Heart right ventricle (tissue), 16 donors: ENCODE results near the gene CD4. TPM values are rescaled to one million over a fixed set of nuclear protein-coding genes. Genes with fewer than 3 reads are reported as not detected.
"Not testable (repeated sequence)": the region's sequence is repeated elsewhere in the genome, so short reads cannot be mapped to it uniquely, and the experiment has no call there.

ENCODE experiments used
- ATAC-seq, 8 donors: fragments of 200-7000 bp; cut with Tn5 transposase; one replicate each; pipeline ENCODE4 v1.9.1; 2020; ENCODE audit warnings: mild to moderate bottlenecking in 8 of 8, moderate library complexity in 8 of 8, moderate number of reproducible peaks in 1 of 8
- DNase-seq, 2 donors: peaks; one replicate each; pipeline ENCODE4 v3.0.0-alpha.2; 2020
- H3K27ac ChIP-seq, 10 donors: fragments of 200-600 bp; sonication (generic) in 2 of 10; one replicate each; pipeline versions ENCODE4 v1.5.0 to v1.8.0; 2020 to 2022; ENCODE audit warnings: mild to moderate bottlenecking in 3 of 10
- H3K27me3 ChIP-seq, 7 donors: fragments of 200-600 bp; one replicate each; pipeline ENCODE4 v1.8.0; 2021 to 2022; ENCODE audit warnings: mild to moderate bottlenecking in 2 of 7
- H3K36me3 ChIP-seq, 9 donors: fragments of 200-600 bp; sonication (generic) in 1 of 9; one replicate each; pipeline versions ENCODE4 v1.5.0 to v1.8.0; 2020 to 2022; ENCODE audit warnings: mild to moderate bottlenecking in 2 of 9
- H3K4me1 ChIP-seq, 9 donors: fragments of 200-600 bp; sonication (generic) in 1 of 9; one replicate each; pipeline versions ENCODE4 v1.5.0 to v1.8.0; 2020 to 2022; ENCODE audit warnings: mild to moderate bottlenecking in 4 of 9
- H3K4me3 ChIP-seq, 10 donors: fragments of 200-600 bp; sonication (generic) in 2 of 10; one replicate each; pipeline versions ENCODE4 v1.5.0 to v1.8.0; 2020 to 2022; ENCODE audit warnings: mild to moderate bottlenecking in 7 of 10, moderate library complexity in 2 of 10
- H3K9me3 ChIP-seq, 11 donors: fragments of 200-600 bp in 10 of 11; sonication (generic) in 2 of 11; one replicate each; pipeline versions ENCODE4 v1.5.0 to v1.8.0; 2013 to 2022; ENCODE audit warnings: mild to moderate bottlenecking in 2 of 11, control low read depth in 1 of 11, moderate library complexity in 1 of 11
- whole genome bisulfite sequencing, 2 donors: extraction: QIAGEN DNeasy Blood & Tissue Kit; methylation state at CpG; one replicate each; pipeline ENCODE4 v1.1.7; 2013; ENCODE audit warnings: inconsistent platforms in 1 of 2; 5-methylcytosine and 5-hydroxymethylcytosine counted together
- intact Hi-C, 10 donors: fragments of 100-400 bp; cut with DNase I; formaldehyde crosslinking; loops; one replicate each; pipeline versions ENCODE4 v1.11.1 to v1.14.2; 2022
- polyA plus RNA-seq, 2 donors: library from polyadenylated mRNA; stranded (reverse); fragments of 200-250 nt; gene quantifications; one replicate each; pipeline ENCODE4 v1.2.3, GENCODE V29; 2013
- total RNA-seq, 10 donors: library from RNA; stranded (reverse); fragmentation: NEBNext Ultra II Directional in 3 of 10; extraction: Animal tissue kit (Norgen Biotek cat#: 25700) in 3 of 10; gene quantifications; one replicate each; pipeline versions ENCODE4 v1.2.1 to v1.2.4, GENCODE V29; 2021 to 2023
- TF ChIP-seq, protein P1 (sequence below), 9 donors: fragments of 200-600 bp; sonication (generic) in 2 of 9; IDR thresholded peaks; one replicate each; pipeline versions ENCODE4 v1.5.0 to v1.8.0; 2021 to 2022; ENCODE audit warnings: antibody characterized with exemption in 9 of 9, mild to moderate bottlenecking in 5 of 9, moderate library complexity in 1 of 9
- donor health status: Arrhythmogenic right ventricular cardiomyopathy.
- donor health status: ischemic (EF 13 %, LVEDD 7.1; RV severe dilation, severe dysfunction).
- donor health status: healthy with polysubstance abuse.
- donor health status: DM: no; HTN: yes; CAD: no.
- donor health status: DM: no; HTN: no; CAD: no.
- donor health status: ischemic (EF 25% LVEDD 6.9; RV normal size, moderate dysfunction).
- donor health status: ischemic (EF 25% LVEDD 5.7; RV mildly dilated, moderate dysfunction).
- donor health status: healthy.
- donor health status: DM: yes; HTN: yes; CAD: no.
- donor health status: Ischemic cardiomyopathy.
- donor health status: ischemic (EF 35%, LVEDD 5.7; RV mildly dilated, moderate dysfunction).
- donor health status: nonischemic (EF 11% LVEDD 7.7; RV severe dilation, severe dysfunction).
- donor health status: DM: yes; HTN: yes; CAD: no.
- donor health status: PGD.
- donor health status: ischemic (EF 29% LVEDD 5.4; RV normal size, mild dysfunction).
- donor health status: nonischemic (EF 23%, LVEDD 6.1; RV moderate dilation, normal function).

Gene CD4
- total and polyA plus RNA-seq, 12 donors: 2.6 to 44.3 (median 4.2) TPM

DNA sequence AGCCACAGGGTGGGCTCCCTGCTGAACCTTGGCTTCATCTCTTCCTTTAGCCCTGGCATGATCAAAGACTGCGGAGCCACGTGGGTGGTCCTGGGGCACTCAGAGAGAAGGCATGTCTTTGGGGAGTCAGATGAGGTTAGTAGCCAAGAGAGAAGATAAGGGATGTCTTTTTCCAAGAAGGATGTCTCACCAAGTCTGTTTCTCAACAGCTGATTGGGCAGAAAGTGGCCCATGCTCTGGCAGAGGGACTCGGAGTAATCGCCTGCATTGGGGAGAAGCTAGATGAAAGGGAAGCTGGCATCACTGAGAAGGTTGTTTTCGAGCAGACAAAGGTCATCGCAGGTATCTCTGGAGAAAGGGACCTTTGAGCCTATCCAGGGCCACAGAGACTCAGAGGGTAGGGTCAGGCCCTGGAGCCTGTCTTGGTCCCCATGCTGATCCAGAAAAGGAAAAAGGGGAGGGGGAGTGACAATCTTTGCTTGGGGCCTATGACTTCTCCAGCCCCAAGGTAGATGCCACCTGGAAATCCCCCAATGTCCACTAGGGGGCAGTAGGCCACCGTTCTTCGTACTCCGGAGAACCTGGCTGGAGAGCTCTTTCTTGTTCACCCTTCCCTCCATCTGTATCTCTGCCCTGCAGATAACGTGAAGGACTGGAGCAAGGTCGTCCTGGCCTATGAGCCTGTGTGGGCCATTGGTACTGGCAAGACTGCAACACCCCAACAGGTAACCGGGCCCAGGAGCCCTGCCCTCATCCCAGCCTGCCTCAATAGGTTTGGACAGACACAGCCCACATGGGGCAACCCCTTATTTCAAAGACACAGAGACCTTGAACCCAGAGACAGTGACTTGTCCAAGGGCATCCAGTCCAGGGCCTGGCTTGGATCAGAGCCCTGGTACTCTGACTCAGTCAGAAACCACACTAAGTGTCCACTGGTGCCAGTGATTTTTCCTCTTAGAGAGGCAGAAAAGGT lies 80.0 kb downstream of the CD4 start:
- peaks cover 32 to 65% (median 56%) of the 10 kb centered on the region in 9 donors for H3K4me1 ChIP-seq
- H3K4me3 ChIP-seq: peak overlapping the region; percentile 81 to 100 (median 98)
- DNase-seq: peak; percentile 71 to 78
- peak in 2 of 8 donors; percentile 1 to 4 for ATAC-seq
- no peaks in the 10 kb centered on the region for H3K27me3 ChIP-seq
- intact Hi-C loops: loop anchor here in 4 of 10 donors (2.0 to 10.0 kb wide), 5 partner anchors 58 to 98 kb away; partner anchors contain the start of genes ATN1 (in 1 of the 4), C12orf57 (in 1 of the 4) and RNU7-1 (in 1 of the 4)
- 31 to 32% methylated on average over 12 of the region's 12 CpGs for WGBS, 2 donors
- TF ChIP-seq, protein P1, sequence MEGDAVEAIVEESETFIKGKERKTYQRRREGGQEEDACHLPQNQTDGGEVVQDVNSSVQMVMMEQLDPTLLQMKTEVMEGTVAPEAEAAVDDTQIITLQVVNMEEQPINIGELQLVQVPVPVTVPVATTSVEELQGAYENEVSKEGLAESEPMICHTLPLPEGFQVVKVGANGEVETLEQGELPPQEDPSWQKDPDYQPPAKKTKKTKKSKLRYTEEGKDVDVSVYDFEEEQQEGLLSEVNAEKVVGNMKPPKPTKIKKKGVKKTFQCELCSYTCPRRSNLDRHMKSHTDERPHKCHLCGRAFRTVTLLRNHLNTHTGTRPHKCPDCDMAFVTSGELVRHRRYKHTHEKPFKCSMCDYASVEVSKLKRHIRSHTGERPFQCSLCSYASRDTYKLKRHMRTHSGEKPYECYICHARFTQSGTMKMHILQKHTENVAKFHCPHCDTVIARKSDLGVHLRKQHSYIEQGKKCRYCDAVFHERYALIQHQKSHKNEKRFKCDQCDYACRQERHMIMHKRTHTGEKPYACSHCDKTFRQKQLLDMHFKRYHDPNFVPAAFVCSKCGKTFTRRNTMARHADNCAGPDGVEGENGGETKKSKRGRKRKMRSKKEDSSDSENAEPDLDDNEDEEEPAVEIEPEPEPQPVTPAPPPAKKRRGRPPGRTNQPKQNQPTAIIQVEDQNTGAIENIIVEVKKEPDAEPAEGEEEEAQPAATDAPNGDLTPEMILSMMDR (IDR thresholded peaks at IDR 0.05): peak; percentile 81 to 95 (median 92)
- peaks cover 0 to 50% (median 26%) of the 10 kb centered on the region in 9 donors for H3K36me3 ChIP-seq
- peak overlapping the region in 9 of 10 donors; percentile 98 to 100 (median 100) for H3K27ac ChIP-seq
- no peaks in the 10 kb centered on the region for H3K9me3 ChIP-seq

DNA sequence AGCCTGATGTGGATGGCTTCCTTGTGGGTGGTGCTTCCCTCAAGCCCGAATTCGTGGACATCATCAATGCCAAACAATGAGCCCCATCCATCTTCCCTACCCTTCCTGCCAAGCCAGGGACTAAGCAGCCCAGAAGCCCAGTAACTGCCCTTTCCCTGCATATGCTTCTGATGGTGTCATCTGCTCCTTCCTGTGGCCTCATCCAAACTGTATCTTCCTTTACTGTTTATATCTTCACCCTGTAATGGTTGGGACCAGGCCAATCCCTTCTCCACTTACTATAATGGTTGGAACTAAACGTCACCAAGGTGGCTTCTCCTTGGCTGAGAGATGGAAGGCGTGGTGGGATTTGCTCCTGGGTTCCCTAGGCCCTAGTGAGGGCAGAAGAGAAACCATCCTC lies 81.0 kb downstream of the CD4 start:
- intact Hi-C loops: loop anchor here in 3 of 10 donors (2.0 to 5.0 kb wide), 3 partner anchors 57 to 97 kb away; partner anchors contain the start of gene ATN1 (in 1 of the 3)
- not testable (repeated sequence) for H3K4me3 ChIP-seq, DNase-seq, ATAC-seq, H3K27me3 ChIP-seq, H3K9me3 ChIP-seq
- Histone ChIP-seq H3K36me3 (peaks cover 0 to 41% (median 18%) of the 10 kb centered on the region in 9 donors), H3K4me1 (peaks cover 32 to 69% (median 56%) of the 10 kb centered on the region in 9 donors), H3K27ac (peak overlapping the region in 1 of 10 donors; percentile 100)
- 61% methylated on average over 4 of the region's 4 CpGs for WGBS, 2 donors

Other genes with a start within 250 kb of the CD4 start
- gene IFFO1, start 233.5 kb upstream of the CD4 start, total RNA-seq: 10 to 100 TPM; 10.5 to 21.6 (median 17.3) TPM
- 10 to 100 TPM; 14.3 to 30.5 TPM for gene IFFO1, start 233.5 kb upstream of the CD4 start, polyA plus RNA-seq
- 10 to 100 TPM; 11.1 to 29.2 (median 15.3) TPM for gene NOP2, start 221.2 kb upstream of the CD4 start, total RNA-seq
- gene NOP2, start 221.2 kb upstream of the CD4 start, polyA plus RNA-seq: 10 to 100 TPM; 18.5 to 31.1 TPM
- 100 to 1,000 TPM; 125 to 201 (median 153) TPM for gene CHD4, start 182.1 kb upstream of the CD4 start, total RNA-seq
- 100 to 1,000 TPM; 129 to 265 TPM for gene CHD4, start 182.1 kb upstream of the CD4 start, polyA plus RNA-seq
- 10 to 100 TPM in 1 of 10 donors, 1 to 10 TPM in 9; 2.1 to 10.0 (median 4.4) TPM for gene LPAR5, start 153.6 kb upstream of the CD4 start, total RNA-seq
- 1 to 10 TPM; 1.7 to 4.4 TPM for gene LPAR5, start 153.6 kb upstream of the CD4 start, polyA plus RNA-seq
- 1 to 10 TPM in 4 of 10 donors, under 1 TPM in 5, not detected in 1; 0.25 to 4.1 (median 0.79) TPM for gene ACRBP, start 142.1 kb upstream of the CD4 start, total RNA-seq
- gene ACRBP, start 142.1 kb upstream of the CD4 start, polyA plus RNA-seq: under 1 TPM; 0.29 to 0.43 TPM
- 10 to 100 TPM; 17.7 to 32.5 (median 22.6) TPM for gene ING4, start 126.4 kb upstream of the CD4 start, total RNA-seq
- 10 to 100 TPM; 20.0 to 25.5 TPM for gene ING4, start 126.4 kb upstream of the CD4 start, polyA plus RNA-seq
- 10 to 100 TPM; 25.1 to 36.0 (median 29.0) TPM for gene ZNF384, start 100.2 kb upstream of the CD4 start, total RNA-seq
- 10 to 100 TPM; 17.6 to 23.7 TPM for gene ZNF384, start 100.2 kb upstream of the CD4 start, polyA plus RNA-seq
- gene PIANP, start 88.7 kb upstream of the CD4 start, total RNA-seq: under 1 TPM in 4 of 10 donors, not detected in 6; 0.12 to 0.54 (median 0.25) TPM
- gene PIANP, start 88.7 kb upstream of the CD4 start, polyA plus RNA-seq: under 1 TPM; 0.22 to 0.58 TPM
- gene COPS7A, start 65.5 kb upstream of the CD4 start, total RNA-seq: 10 to 100 TPM; 67.4 to 89.8 (median 77.9) TPM
- 10 to 100 TPM; 31.1 to 91.5 TPM for gene COPS7A, start 65.5 kb upstream of the CD4 start, polyA plus RNA-seq
- 100 to 1,000 TPM; 135 to 182 (median 148) TPM for gene MLF2, start 36.4 kb upstream of the CD4 start, total RNA-seq
- gene MLF2, start 36.4 kb upstream of the CD4 start, polyA plus RNA-seq: 100 to 1,000 TPM; 108 to 197 TPM
- 100 to 1,000 TPM in 5 of 10 donors, 10 to 100 TPM in 5; 73.3 to 194 (median 96.0) TPM for gene PTMS, start 23.2 kb upstream of the CD4 start, total RNA-seq
- 100 to 1,000 TPM; 289 to 361 TPM for gene PTMS, start 23.2 kb upstream of the CD4 start, polyA plus RNA-seq
- 1 to 10 TPM in 1 of 10 donors, under 1 TPM in 7, not detected in 2; 0.16 to 2.1 (median 0.26) TPM for gene LAG3, start 17.0 kb upstream of the CD4 start, total RNA-seq
- 1 to 10 TPM in 1 of 2 donors, under 1 TPM in 1; 0.13 to 1.2 TPM for gene LAG3, start 17.0 kb upstream of the CD4 start, polyA plus RNA-seq
- 1 to 10 TPM; 1.8 to 5.7 (median 3.8) TPM for gene GPR162, start 32.3 kb downstream of the CD4 start, total RNA-seq
- gene GPR162, start 32.3 kb downstream of the CD4 start, polyA plus RNA-seq: 10 to 100 TPM in 1 of 2 donors, 1 to 10 TPM in 1; 7.0 to 16.8 TPM
- 10 to 100 TPM in 9 of 10 donors, 1 to 10 TPM in 1; 6.4 to 24.6 (median 16.0) TPM for gene P3H3, start 38.9 kb downstream of the CD4 start, total RNA-seq
- gene P3H3, start 38.9 kb downstream of the CD4 start, polyA plus RNA-seq: 10 to 100 TPM; 12.5 to 37.8 TPM
- 10 to 100 TPM in 2 of 10 donors, 1 to 10 TPM in 8; 2.4 to 14.6 (median 7.5) TPM for gene GNB3, start 51.4 kb downstream of the CD4 start, total RNA-seq
- gene GNB3, start 51.4 kb downstream of the CD4 start, polyA plus RNA-seq: 10 to 100 TPM in 1 of 2 donors, 1 to 10 TPM in 1; 1.9 to 15.0 TPM
- 1 to 10 TPM in 3 of 10 donors, under 1 TPM in 6, not detected in 1; 0.22 to 4.0 (median 0.55) TPM for gene CDCA3, start 61.8 kb downstream of the CD4 start, total RNA-seq
- 1 to 10 TPM in 1 of 2 donors, under 1 TPM in 1; 0.45 to 1.5 TPM for gene CDCA3, start 61.8 kb downstream of the CD4 start, polyA plus RNA-seq
- gene USP5, start 62.6 kb downstream of the CD4 start, total RNA-seq: 10 to 100 TPM; 64.8 to 95.5 (median 74.1) TPM
- gene USP5, start 62.6 kb downstream of the CD4 start, polyA plus RNA-seq: 10 to 100 TPM; 17.6 to 37.4 TPM
- gene TPI1, start 78.0 kb downstream of the CD4 start, total RNA-seq: 1,000 to 10,000 TPM in 1 of 10 donors, 100 to 1,000 TPM in 9; 739 to 1,044 (median 839) TPM
- 1,000 to 10,000 TPM in 1 of 2 donors, 100 to 1,000 TPM in 1; 367 to 1,432 TPM for gene TPI1, start 78.0 kb downstream of the CD4 start, polyA plus RNA-seq
- gene SPSB2, start 83.8 kb downstream of the CD4 start, total RNA-seq: 1 to 10 TPM; 2.0 to 5.6 (median 3.4) TPM
- 1 to 10 TPM; 5.4 to 5.6 TPM for gene SPSB2, start 83.8 kb downstream of the CD4 start, polyA plus RNA-seq
- 10 to 100 TPM in 6 of 10 donors, 1 to 10 TPM in 4; 6.5 to 16.1 (median 11.0) TPM for gene LRRC23, start 115.3 kb downstream of the CD4 start, total RNA-seq
- gene LRRC23, start 115.3 kb downstream of the CD4 start, polyA plus RNA-seq: 10 to 100 TPM; 12.6 to 16.6 TPM
- gene ENO2, start 125.1 kb downstream of the CD4 start, total RNA-seq: 10 to 100 TPM in 8 of 10 donors, 1 to 10 TPM in 2; 6.3 to 68.4 (median 14.4) TPM
- 10 to 100 TPM; 19.2 to 19.3 TPM for gene ENO2, start 125.1 kb downstream of the CD4 start, polyA plus RNA-seq
- gene ATN1, start 138.4 kb downstream of the CD4 start, total RNA-seq: 10 to 100 TPM; 54.7 to 96.7 (median 65.8) TPM
- gene ATN1, start 138.4 kb downstream of the CD4 start, polyA plus RNA-seq: 10 to 100 TPM; 48.7 to 92.5 TPM
- not detected for gene RNU7-1, start 154.3 kb downstream of the CD4 start, total RNA-seq
- gene RNU7-1, start 154.3 kb downstream of the CD4 start, polyA plus RNA-seq: not detected
- 100 to 1,000 TPM; 134 to 213 (median 167) TPM for gene C12orf57, start 154.5 kb downstream of the CD4 start, total RNA-seq
- gene C12orf57, start 154.5 kb downstream of the CD4 start, polyA plus RNA-seq: 100 to 1,000 TPM; 182 to 654 TPM
- gene PTPN6, start 161.8 kb downstream of the CD4 start, total RNA-seq: 10 to 100 TPM in 2 of 10 donors, 1 to 10 TPM in 8; 2.9 to 32.5 (median 5.3) TPM
- gene PTPN6, start 161.8 kb downstream of the CD4 start, polyA plus RNA-seq: 10 to 100 TPM in 1 of 2 donors, 1 to 10 TPM in 1; 8.1 to 12.1 TPM
- 100 to 1,000 TPM; 139 to 203 (median 160) TPM for gene PHB2, start 181.1 kb downstream of the CD4 start, total RNA-seq
- gene PHB2, start 181.1 kb downstream of the CD4 start, polyA plus RNA-seq: 100 to 1,000 TPM; 102 to 178 TPM
- 10 to 100 TPM; 33.5 to 42.1 (median 38.3) TPM for gene EMG1, start 181.4 kb downstream of the CD4 start, total RNA-seq
- 10 to 100 TPM; 13.8 to 31.4 TPM for gene EMG1, start 181.4 kb downstream of the CD4 start, polyA plus RNA-seq
- gene LPCAT3, start 228.9 kb downstream of the CD4 start, total RNA-seq: 10 to 100 TPM; 19.9 to 65.8 (median 34.1) TPM
- 10 to 100 TPM; 36.4 to 41.2 TPM for gene LPCAT3, start 228.9 kb downstream of the CD4 start, polyA plus RNA-seq